Right lobe of liver (tissue), 4 donors: ENCODE data around the gene HPN.

ENCODE experiments used
- POLR2A ChIP-seq: fragments of 450-650 bp; IDR thresholded peaks from one replicate; pipeline ENCODE4 v1.6.1; 2017; ENCODE audit warnings: antibody characterized with exemption, mild to moderate bottlenecking
- TF ChIP-seq, protein P1 (sequence below), 4 donors: fragments of 200-600 bp in 3 of 4; fragments of 450-650 bp in 1 of 4; IDR thresholded peaks; one replicate each; pipeline versions ENCODE4 v1.5.1 to v1.8.0; 2016 to 2022; ENCODE audit warnings: antibody characterized with exemption in 4 of 4, mild to moderate bottlenecking in 2 of 4
- donor health status: DM: no; HTN: no; CAD: no.
- donor health status: DM: no; HTN: no; CAD: no.
- donor health status: DM: no; HTN: yes; CAD: no.

GRCh38 chr19:34994286-34994642 lies 47.3 kb upstream of the HPN start:
- no peak for TF ChIP-seq POLR2A
- TF ChIP-seq, protein P1, sequence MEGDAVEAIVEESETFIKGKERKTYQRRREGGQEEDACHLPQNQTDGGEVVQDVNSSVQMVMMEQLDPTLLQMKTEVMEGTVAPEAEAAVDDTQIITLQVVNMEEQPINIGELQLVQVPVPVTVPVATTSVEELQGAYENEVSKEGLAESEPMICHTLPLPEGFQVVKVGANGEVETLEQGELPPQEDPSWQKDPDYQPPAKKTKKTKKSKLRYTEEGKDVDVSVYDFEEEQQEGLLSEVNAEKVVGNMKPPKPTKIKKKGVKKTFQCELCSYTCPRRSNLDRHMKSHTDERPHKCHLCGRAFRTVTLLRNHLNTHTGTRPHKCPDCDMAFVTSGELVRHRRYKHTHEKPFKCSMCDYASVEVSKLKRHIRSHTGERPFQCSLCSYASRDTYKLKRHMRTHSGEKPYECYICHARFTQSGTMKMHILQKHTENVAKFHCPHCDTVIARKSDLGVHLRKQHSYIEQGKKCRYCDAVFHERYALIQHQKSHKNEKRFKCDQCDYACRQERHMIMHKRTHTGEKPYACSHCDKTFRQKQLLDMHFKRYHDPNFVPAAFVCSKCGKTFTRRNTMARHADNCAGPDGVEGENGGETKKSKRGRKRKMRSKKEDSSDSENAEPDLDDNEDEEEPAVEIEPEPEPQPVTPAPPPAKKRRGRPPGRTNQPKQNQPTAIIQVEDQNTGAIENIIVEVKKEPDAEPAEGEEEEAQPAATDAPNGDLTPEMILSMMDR (IDR thresholded peaks at IDR 0.05): no peak
